ENCODE data around the gene FAM120B. TPM values are rescaled to one million over a fixed set of nuclear protein-coding genes. Genes with fewer than 3 reads are reported as not detected.

FAM120B gene
- total and polyA plus RNA-seq, 2 of the 4 experiments (the other 2 are of a cell fraction), result 15.3 to 28.0 TPM

DNA sequence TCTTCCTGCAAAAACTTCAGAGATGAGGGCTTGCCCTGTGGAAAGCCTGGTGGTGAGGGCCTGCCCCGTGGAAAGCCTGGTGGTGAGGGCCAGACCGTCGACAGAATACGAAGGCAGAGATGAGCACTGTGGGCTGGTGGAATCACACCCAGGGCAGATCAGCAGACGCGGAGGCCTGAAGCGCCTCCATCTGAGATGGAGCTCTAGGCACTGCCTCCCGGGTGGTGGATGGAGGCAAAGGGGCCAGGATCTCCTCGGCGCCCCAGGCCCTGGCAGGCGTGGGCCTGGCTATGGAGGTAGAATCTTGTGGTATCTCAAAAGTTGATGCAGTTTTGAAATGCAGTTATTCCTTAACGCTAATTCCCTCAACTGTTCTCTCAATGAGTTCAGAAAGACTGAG is 141.8 kb downstream of the FAM120B start:
- H3K4me1 ChIP-seq (ENCODE audit: control insufficient read depth, insufficient read depth, low read length), result no peaks in the 10 kb centered on the region
- H3K9me1 ChIP-seq (ENCODE audit: insufficient read depth, low read length), result peaks cover 3% of the 10 kb centered on the region; the same call in 1 of the 2 replicates
- in situ Hi-C loops (cut with MboI; ENCODE audit: low sequenced_read_pairs) (no loop called here), intact Hi-C loops (cut with micrococcal nuclease) (no loop called here), dilution Hi-C loops (cut with HindIII; ENCODE audit: low sequenced_read_pairs, unreplicated experiment) (no loop called here)
- no TSS peak for BruUV-seq (replicated peaks)
- H3K27ac ChIP-seq (ENCODE audit: insufficient read depth, low read length), result no peak overlapping the region
- ChIA-PET POLR2A (ENCODE audit: unreplicated experiment) (no interaction called here), CTCF (no interaction called here)
- H2BK120ac ChIP-seq (ENCODE audit: low read depth, low read length), result no peak overlapping the region
- H2AK5ac ChIP-seq (ENCODE audit: low read depth, low read length), result no peak overlapping the region
- no peak overlapping the region for H3K4me2 ChIP-seq (ENCODE audit: low read depth, low read length)
- no peaks in the 10 kb centered on the region; the same call in 1 of the 2 replicates for H3K9me3 ChIP-seq (ENCODE audit: control insufficient read depth, insufficient read depth, low read length)
- no peak overlapping the region for H2BK15ac ChIP-seq (ENCODE audit: low read depth, low read length)
- H3K27me3 ChIP-seq (ENCODE audit: control insufficient read depth, insufficient read depth, low read length), result peaks cover 1% of the 10 kb centered on the region; the same call in 1 of the 2 replicates
- ATAC-seq (ENCODE audit: low read depth) (no peak), DNase-seq (no peak)
- WGBS, 2 experiments (ENCODE audit: extremely low coverage in 2 of 2, insufficient read length in 1 of 2), result 100% methylated on average over 1 of the region's 12 CpGs; no CpG with 5 or more reads in 1 of the 2 experiments
- H2BK5ac ChIP-seq (ENCODE audit: low read depth, low read length, poor library complexity, severe bottlenecking), result no peak overlapping the region
- no peak overlapping the region for H3K14ac ChIP-seq (replicated peaks; ENCODE audit: low read depth, low read length)
- peak overlapping the region; percentile 36 for H2AFZ ChIP-seq (replicated peaks; ENCODE audit: low read length, poor library complexity)
- H4K5ac ChIP-seq (ENCODE audit: low read depth, low read length), result no peak overlapping the region
- no peaks in the 10 kb centered on the region for H3K79me1 ChIP-seq (ENCODE audit: low read depth in 1 of 2, low read length in 2 of 2)
- H2AK9ac ChIP-seq (replicated peaks; ENCODE audit: low read depth, low read length, poor library complexity), result no peak overlapping the region
- H4K20me1 ChIP-seq (ENCODE audit: insufficient read depth, low read length), result no peaks in the 10 kb centered on the region
- H3K56ac ChIP-seq (ENCODE audit: extremely low read depth, insufficient read depth, low read length), result no peak overlapping the region
- no peak overlapping the region for H4K8ac ChIP-seq (ENCODE audit: low read depth in 2 of 2, low read length in 2 of 2)
- H3K4me3 ChIP-seq (ENCODE audit: insufficient read depth, low read depth, low read length), result no peak overlapping the region
- no peaks in the 10 kb centered on the region for H3K36me3 ChIP-seq (ENCODE audit: control insufficient read depth, insufficient read depth, low read length)
- no peak overlapping the region for H3K4ac ChIP-seq (ENCODE audit: low read depth, low read length)
- H3K23ac ChIP-seq (ENCODE audit: low read depth, low read length), result no peak overlapping the region
- TF ChIP-seq POLR2A (IDR thresholded peaks at IDR 0.05; ENCODE audit: low read depth, low read length), result no peak
- no peak for TF ChIP-seq FOS (IDR thresholded peaks at IDR 0.05; ENCODE audit: low read depth, low read length)
- TF ChIP-seq, protein P1, sequence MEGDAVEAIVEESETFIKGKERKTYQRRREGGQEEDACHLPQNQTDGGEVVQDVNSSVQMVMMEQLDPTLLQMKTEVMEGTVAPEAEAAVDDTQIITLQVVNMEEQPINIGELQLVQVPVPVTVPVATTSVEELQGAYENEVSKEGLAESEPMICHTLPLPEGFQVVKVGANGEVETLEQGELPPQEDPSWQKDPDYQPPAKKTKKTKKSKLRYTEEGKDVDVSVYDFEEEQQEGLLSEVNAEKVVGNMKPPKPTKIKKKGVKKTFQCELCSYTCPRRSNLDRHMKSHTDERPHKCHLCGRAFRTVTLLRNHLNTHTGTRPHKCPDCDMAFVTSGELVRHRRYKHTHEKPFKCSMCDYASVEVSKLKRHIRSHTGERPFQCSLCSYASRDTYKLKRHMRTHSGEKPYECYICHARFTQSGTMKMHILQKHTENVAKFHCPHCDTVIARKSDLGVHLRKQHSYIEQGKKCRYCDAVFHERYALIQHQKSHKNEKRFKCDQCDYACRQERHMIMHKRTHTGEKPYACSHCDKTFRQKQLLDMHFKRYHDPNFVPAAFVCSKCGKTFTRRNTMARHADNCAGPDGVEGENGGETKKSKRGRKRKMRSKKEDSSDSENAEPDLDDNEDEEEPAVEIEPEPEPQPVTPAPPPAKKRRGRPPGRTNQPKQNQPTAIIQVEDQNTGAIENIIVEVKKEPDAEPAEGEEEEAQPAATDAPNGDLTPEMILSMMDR (conservative IDR thresholded peaks at IDR 0.05; ENCODE audit: low read depth, low read length), result no peak
- TF ChIP-seq, protein P2, sequence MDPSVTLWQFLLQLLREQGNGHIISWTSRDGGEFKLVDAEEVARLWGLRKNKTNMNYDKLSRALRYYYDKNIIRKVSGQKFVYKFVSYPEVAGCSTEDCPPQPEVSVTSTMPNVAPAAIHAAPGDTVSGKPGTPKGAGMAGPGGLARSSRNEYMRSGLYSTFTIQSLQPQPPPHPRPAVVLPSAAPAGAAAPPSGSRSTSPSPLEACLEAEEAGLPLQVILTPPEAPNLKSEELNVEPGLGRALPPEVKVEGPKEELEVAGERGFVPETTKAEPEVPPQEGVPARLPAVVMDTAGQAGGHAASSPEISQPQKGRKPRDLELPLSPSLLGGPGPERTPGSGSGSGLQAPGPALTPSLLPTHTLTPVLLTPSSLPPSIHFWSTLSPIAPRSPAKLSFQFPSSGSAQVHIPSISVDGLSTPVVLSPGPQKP (IDR thresholded peaks at IDR 0.05; ENCODE audit: borderline replicate concordance, low read depth, low read length), result no peak
- TF ChIP-seq NFE2L2 (IDR thresholded peaks at IDR 0.05; ENCODE audit: low read depth, low read length), result no peak
- no peak overlapping the region for H2BK20ac ChIP-seq (ENCODE audit: low read depth, low read length)
- H3K9ac ChIP-seq (ENCODE audit: low read depth, low read length), result no peak overlapping the region
- no peak overlapping the region for H4K91ac ChIP-seq (ENCODE audit: insufficient read depth, low read depth, low read length)
- H3K18ac ChIP-seq (ENCODE audit: low read depth, low read length), result no peak overlapping the region
